Measurements from ENCODE around the gene PRPF38B.

Gene PRPF38B, protein sequence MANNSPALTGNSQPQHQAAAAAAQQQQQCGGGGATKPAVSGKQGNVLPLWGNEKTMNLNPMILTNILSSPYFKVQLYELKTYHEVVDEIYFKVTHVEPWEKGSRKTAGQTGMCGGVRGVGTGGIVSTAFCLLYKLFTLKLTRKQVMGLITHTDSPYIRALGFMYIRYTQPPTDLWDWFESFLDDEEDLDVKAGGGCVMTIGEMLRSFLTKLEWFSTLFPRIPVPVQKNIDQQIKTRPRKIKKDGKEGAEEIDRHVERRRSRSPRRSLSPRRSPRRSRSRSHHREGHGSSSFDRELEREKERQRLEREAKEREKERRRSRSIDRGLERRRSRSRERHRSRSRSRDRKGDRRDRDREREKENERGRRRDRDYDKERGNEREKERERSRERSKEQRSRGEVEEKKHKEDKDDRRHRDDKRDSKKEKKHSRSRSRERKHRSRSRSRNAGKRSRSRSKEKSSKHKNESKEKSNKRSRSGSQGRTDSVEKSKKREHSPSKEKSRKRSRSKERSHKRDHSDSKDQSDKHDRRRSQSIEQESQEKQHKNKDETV

DNA sequence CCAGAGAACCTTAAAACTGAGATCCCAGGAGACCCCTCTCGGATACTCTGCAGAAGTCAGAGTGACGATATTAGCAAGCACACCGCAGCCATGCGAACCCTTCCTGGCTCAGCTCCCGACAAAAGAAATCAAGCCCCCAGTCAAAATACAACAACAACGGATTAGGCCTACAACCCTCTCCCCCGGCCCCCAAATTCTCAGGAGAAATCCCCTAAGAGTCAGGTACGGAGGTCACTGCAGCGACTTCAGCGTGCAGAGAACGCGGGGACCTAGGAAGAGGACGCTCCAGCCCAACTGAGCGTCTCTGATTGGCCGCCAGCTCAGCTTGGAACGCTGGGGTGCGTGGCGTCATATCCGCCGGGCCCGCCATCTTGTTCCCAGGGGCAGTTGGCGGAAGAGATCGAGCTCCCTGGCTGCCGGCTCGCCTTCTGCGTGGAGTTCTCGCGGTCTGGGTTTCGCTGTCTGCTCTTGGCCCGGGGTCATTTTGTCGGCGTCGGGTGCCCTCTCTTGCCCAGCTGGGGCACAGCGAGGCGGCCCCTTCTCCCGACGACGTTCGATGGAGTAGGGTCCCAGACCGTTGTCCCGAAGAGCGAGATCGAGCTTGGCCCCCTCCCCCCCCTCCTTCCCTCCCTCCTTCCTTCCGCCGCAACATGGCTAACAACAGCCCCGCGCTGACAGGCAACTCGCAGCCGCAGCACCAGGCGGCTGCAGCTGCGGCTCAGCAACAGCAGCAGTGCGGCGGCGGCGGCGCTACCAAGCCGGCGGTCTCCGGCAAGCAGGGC lies at the start of gene PRPF38B:
Gene PRPF38B (plus strand): TSS at position 369 of the 782 bp plus-strand sequence. CDS start 282 bp downstream, at position 651.
- peak within 1 kb of the TSS; percentile 85 for H3K27ac ChIP-seq
- H3K9ac ChIP-seq (ENCODE audit: insufficient read length): peak within 1 kb of the TSS; percentile 87
- DNase-seq (ENCODE audit: low read depth, low spot score): peak; percentile 44
- H3K36me3 ChIP-seq (ENCODE audit: insufficient read depth, low read length): peaks cover 36% of the 10 kb centered on the region
- peak within 1 kb of the TSS; percentile 86 for H3K4me3 ChIP-seq
- no peaks in the 10 kb centered on the region for H3K9me3 ChIP-seq (ENCODE audit: low read depth, low read length)
- TF ChIP-seq EZH2 (IDR thresholded peaks at IDR 0.05) (no peak), POLR2AphosphoS5 (IDR thresholded peaks at IDR 0.05; ENCODE audit: borderline replicate concordance, low read depth, low read length) (peak; percentile 99)

DNA sequence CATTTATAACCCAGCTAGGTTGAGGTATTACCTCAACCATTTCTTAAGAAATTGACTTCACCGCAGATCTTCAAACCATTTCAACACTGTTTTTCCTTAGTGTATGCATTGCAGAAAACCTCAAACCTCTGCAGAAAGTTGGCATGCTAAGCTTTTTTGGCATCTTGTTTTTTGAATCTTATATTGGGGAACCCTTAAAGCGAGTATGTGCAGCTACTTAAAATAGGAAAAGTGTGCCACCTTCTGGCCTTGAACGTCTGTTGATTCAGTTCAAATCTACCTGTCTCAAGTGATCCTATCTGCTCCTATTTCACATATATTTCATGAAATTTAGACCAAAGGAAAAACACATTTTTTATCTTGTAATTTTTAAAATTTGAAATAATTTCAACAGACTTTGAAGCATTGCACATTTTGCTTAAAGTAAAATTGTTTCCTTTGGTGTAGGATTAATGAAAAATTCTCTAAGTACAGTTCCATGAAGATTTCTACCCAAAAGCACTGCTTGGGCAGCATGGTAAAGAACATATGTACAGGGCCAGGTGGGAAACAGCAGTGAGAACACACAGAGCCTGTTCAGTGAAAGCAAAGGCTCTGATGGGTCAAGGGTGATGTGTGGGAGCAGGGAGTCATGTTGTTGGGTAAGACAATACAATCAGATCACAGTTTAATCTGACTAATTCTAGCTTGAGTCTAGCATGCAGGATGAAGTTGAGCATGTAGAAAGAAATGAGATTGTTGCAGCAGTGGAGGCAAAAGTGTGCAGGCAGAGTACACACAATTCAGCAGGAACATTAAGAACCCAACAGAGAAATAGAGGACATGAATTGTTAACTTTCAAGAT lies 48.4 kb upstream of the PRPF38B start:
- H3K9ac ChIP-seq (ENCODE audit: insufficient read length): no peak overlapping the region
- peak; percentile 53 for DNase-seq (ENCODE audit: low read depth, low spot score)
- TF ChIP-seq FOXP2 (optimal IDR thresholded peaks at IDR 0.05; ENCODE audit: control extremely low read depth, extremely low read length, insufficient read depth) (no peak), EZH2 (IDR thresholded peaks at IDR 0.05) (no peak)

DNA sequence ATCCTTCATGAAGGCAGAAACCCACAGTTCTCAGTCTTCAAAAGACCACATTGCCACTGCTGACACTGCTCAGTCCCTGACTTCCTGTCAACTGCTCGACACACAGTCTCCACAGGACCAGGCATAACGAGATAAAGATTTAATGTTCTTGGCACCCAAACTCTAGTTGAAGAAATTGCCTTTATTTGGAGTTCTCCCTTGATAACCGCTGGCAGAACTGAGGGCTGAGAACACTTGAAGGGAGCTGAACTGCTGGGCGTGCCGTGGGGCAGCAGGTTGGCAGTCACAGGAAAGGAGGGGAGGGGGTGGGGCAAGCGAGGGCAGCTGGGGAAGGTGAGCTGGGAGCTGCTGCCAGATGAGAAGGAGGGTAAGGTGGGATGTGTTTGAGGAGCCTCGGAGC lies 47.1 kb upstream of the PRPF38B start:
- Histone ChIP-seq H3K36me3 (ENCODE audit: insufficient read depth, low read length) (no peaks in the 10 kb centered on the region), H3K9me3 (ENCODE audit: low read depth, low read length) (no peaks in the 10 kb centered on the region), H3K9ac (ENCODE audit: insufficient read length) (no peak overlapping the region), H3K4me3 (no peak overlapping the region), H3K27ac (no peak overlapping the region)
- no peak for TF ChIP-seq EZH2 (IDR thresholded peaks at IDR 0.05)
- no peak for TF ChIP-seq POLR2AphosphoS5 (IDR thresholded peaks at IDR 0.05; ENCODE audit: borderline replicate concordance, low read depth, low read length)
- no peak for TF ChIP-seq FOXP2 (optimal IDR thresholded peaks at IDR 0.05; ENCODE audit: control extremely low read depth, extremely low read length, insufficient read depth)
- no peak for DNase-seq (ENCODE audit: low read depth, low spot score)

More for the DNA sequence above, 48.4 kb upstream of the PRPF38B start:
- Histone ChIP-seq H3K4me3 (no peak overlapping the region), H3K9me3 (ENCODE audit: low read depth, low read length) (no peaks in the 10 kb centered on the region), H3K36me3 (ENCODE audit: insufficient read depth, low read length) (no peaks in the 10 kb centered on the region), H3K27ac (no peak overlapping the region)

DNA sequence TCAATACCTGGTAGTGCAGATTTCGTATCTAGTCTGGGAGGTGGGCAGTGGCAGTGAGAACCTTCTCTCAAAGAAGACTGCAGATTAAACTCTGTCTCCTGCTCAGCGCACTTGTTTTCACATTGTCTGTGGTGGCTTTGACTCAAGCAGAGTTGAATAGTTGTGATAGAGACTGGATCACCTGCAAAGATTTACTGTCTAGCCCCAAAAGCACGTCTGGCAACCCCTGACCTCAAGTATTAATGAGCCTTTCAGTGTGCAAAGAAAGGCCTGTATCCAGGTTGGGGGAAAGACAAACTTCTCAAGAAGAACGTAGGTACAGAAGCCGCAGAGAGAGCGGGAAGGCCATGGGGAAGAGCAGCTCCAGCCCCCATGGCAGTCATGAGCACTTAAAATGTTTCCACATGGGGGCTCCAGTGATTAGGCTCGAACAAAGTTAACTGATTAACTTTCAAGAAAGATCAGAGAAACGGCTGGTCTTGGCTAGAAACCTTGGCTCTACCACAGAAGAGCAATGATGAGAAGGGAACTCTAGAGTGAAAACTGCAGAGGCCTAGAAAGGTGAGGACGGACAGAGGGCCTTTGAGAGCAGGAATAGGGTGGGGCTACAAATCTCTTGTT lies 46.4 kb upstream of the PRPF38B start:
- H3K4me3 ChIP-seq: no peak overlapping the region
- no peaks in the 10 kb centered on the region for H3K36me3 ChIP-seq (ENCODE audit: insufficient read depth, low read length)
- peak overlapping the region; percentile 80 for H3K27ac ChIP-seq
- no peaks in the 10 kb centered on the region for H3K9me3 ChIP-seq (ENCODE audit: low read depth, low read length)
- no peak overlapping the region for H3K9ac ChIP-seq (ENCODE audit: insufficient read length)
- no peak for DNase-seq (ENCODE audit: low read depth, low spot score)
- TF ChIP-seq EZH2 (IDR thresholded peaks at IDR 0.05) (no peak), POLR2AphosphoS5 (IDR thresholded peaks at IDR 0.05; ENCODE audit: borderline replicate concordance, low read depth, low read length) (no peak), FOXP2 (optimal IDR thresholded peaks at IDR 0.05; ENCODE audit: control extremely low read depth, extremely low read length, insufficient read depth) (no peak)

DNA sequence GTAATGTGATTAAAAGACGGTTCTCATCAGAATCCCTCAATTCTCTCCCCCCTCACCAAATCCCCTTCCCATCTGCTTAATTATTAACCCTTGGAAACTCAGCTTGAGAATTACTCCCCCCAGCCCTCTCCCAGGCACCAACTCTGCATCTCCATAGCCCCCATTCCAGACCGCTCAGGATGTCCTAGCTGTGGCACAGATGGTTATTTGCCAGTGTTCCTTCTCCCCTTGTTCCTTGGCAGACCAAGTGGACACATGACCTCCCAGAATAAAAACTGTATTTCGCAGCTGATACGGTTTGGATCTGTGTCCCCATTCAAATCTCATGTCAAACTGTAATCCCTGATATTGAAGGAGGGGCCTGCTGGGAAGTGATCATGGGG lies 45.9 kb upstream of the PRPF38B start:
- Histone ChIP-seq H3K9me3 (ENCODE audit: low read depth, low read length) (no peaks in the 10 kb centered on the region), H3K36me3 (ENCODE audit: insufficient read depth, low read length) (no peaks in the 10 kb centered on the region), H3K27ac (peak overlapping the region; percentile 80), H3K9ac (ENCODE audit: insufficient read length) (no peak overlapping the region), H3K4me3 (peak overlapping the region; percentile 51; the same call in 1 of the 2 replicates)
- no peak for DNase-seq (ENCODE audit: low read depth, low spot score)
- TF ChIP-seq FOXP2 (optimal IDR thresholded peaks at IDR 0.05; ENCODE audit: control extremely low read depth, extremely low read length, insufficient read depth): no peak
- TF ChIP-seq EZH2 (IDR thresholded peaks at IDR 0.05): no peak
- no peak for TF ChIP-seq POLR2AphosphoS5 (IDR thresholded peaks at IDR 0.05; ENCODE audit: borderline replicate concordance, low read depth, low read length)

DNA sequence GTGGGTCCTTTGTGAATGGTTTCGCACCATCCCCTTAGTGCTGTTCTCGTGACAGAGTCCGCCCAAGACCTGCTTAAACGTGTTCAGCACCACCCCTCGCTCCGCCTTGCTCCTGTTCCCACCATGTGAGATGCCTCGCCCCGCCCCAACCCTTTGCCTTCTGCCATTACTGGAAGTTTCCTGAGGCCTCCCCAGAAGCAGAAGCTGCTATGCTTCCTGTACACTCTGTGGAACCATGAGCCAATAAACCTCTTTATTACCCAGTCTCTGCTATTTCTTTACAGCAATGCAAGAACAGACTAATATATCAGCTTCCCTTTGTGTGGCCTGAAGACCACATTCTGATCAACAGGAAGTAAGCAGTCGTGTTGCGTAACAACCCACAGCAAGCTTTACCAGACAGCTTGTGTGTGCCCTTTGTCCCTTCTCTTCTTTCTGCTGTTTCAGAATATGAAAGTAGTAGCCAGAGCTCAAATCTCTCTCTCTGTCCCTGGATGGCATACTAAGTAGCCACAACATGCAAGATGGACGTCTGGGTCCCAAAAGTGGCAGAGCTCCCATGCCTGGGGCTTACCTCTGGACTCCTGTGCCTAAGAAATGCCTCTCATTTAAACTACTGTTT lies 45.4 kb upstream of the PRPF38B start:
- Histone ChIP-seq H3K9me3 (ENCODE audit: low read depth, low read length) (no peaks in the 10 kb centered on the region), H3K4me3 (peak overlapping the region; percentile 51), H3K36me3 (ENCODE audit: insufficient read depth, low read length) (no peaks in the 10 kb centered on the region), H3K9ac (ENCODE audit: insufficient read length) (peak overlapping the region; percentile 7), H3K27ac (peak overlapping the region; percentile 80)
- TF ChIP-seq POLR2AphosphoS5 (IDR thresholded peaks at IDR 0.05; ENCODE audit: borderline replicate concordance, low read depth, low read length): peak; percentile 47
- TF ChIP-seq EZH2 (IDR thresholded peaks at IDR 0.05): no peak
- peak; percentile 98 for TF ChIP-seq FOXP2 (optimal IDR thresholded peaks at IDR 0.05; ENCODE audit: control extremely low read depth, extremely low read length, insufficient read depth)
- peak; percentile 86 for DNase-seq (ENCODE audit: low read depth, low spot score)

DNA sequence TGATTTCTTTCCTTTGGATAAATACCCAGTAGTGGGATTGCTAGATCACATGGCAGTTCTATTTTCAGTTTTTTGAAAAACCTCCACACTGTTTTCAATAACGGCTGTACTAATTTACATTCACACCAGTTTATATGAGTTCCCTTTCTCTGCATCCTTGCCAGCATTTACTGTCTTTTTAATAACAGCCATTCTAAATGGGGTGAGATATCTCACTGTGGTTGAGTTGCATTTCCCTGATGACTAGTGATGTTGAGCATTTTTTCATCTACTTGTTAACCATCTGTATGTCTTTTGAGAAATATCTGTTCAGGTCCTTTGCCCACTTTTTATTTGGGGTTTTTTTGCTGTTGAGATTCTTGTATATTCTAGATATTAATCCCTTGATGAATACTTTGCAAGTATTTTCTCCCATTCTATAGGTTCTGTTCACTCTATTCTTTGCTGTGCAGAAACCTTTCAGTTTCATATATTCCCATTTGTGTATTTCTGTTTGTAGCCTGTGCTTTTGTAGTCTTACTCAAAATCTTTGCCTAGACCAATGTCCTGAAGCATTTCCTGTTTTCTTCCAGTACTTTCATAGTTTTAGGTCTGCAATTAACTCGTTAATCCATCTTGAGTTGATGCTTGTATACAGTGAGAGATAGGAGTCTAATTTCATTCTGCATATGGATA lies 38.5 kb upstream of the PRPF38B start:
- DNase-seq (ENCODE audit: low read depth, low spot score): no peak
- H3K36me3 ChIP-seq (ENCODE audit: insufficient read depth, low read length): no peaks in the 10 kb centered on the region
- no peak overlapping the region for H3K9ac ChIP-seq (ENCODE audit: insufficient read length)

More for the DNA sequence above, 38.5 kb upstream of the PRPF38B start:
- TF ChIP-seq POLR2AphosphoS5 (IDR thresholded peaks at IDR 0.05; ENCODE audit: borderline replicate concordance, low read depth, low read length): no peak
- no peak for TF ChIP-seq FOXP2 (optimal IDR thresholded peaks at IDR 0.05; ENCODE audit: control extremely low read depth, extremely low read length, insufficient read depth)
- no peak for TF ChIP-seq EZH2 (IDR thresholded peaks at IDR 0.05)
- no peaks in the 10 kb centered on the region for H3K9me3 ChIP-seq (ENCODE audit: low read depth, low read length)
- H3K4me3 ChIP-seq: no peak overlapping the region
- H3K27ac ChIP-seq: no peak overlapping the region
